22Rv1 (cell line): ENCODE data around the gene RNASE7.

Experiments used
- ZFX ChIP-seq: fragments of 450-650 bp; IDR thresholded peaks from 2 replicates; pipeline ENCODE4 v1.6.1; 2017; ENCODE audit warnings: antibody characterized with exemption, borderline replicate concordance
- TF ChIP-seq, protein P1 (sequence below): fragments of 450-650 bp; IDR thresholded peaks from 2 replicates; pipeline ENCODE4 v1.5.1; 2017; ENCODE audit warnings: mild to moderate bottlenecking

DNA sequence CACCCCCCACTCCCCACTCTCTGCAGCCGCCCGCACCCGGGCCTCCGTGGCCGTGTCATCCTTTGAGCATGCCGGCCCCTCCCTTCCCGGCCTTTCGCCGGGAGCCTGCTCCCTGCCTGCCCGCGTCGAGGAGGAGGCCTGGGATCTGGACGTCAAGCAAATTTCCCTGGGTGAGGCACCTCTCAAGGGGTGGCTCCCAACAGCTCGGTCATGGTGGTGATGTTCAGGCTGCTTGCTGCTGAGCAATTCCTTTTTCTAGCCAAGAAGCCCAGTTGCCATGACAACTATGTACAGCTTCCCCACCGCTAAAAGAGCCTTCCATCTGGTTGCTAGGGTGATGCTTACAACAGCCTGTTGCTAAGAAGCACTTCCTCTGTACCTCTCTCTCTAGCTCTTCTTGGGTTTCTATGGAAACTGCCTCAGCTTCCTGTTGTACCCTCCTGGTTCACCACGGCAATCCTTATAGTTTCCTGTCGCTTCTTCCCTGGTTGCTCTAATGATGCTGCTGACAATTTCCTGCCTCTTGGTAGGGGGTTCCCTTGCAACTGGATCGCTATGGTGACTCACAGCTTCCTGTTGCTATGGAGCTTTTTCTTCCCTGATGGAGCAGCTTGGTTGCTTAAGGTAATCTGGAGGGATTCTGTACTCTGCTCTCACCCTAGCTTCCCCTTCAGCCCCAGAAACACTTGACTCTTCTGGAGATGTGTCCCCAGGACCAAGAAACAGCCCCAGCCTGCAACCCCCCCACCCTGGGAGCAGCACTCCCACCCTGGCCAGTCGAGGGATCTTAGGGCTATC, 45.3 kb downstream of the RNASE7 start:
- TF ChIP-seq, protein P1, sequence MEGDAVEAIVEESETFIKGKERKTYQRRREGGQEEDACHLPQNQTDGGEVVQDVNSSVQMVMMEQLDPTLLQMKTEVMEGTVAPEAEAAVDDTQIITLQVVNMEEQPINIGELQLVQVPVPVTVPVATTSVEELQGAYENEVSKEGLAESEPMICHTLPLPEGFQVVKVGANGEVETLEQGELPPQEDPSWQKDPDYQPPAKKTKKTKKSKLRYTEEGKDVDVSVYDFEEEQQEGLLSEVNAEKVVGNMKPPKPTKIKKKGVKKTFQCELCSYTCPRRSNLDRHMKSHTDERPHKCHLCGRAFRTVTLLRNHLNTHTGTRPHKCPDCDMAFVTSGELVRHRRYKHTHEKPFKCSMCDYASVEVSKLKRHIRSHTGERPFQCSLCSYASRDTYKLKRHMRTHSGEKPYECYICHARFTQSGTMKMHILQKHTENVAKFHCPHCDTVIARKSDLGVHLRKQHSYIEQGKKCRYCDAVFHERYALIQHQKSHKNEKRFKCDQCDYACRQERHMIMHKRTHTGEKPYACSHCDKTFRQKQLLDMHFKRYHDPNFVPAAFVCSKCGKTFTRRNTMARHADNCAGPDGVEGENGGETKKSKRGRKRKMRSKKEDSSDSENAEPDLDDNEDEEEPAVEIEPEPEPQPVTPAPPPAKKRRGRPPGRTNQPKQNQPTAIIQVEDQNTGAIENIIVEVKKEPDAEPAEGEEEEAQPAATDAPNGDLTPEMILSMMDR: no peak
- TF ChIP-seq ZFX: no peak
